RWPE2 (cell line): ENCODE results near the gene MLXIPL.

Source experiments
- ATAC-seq: fragments of 200-7000 bp; cut with Tn5 transposase; 3 replicates; pipeline ENCODE4 v1.9.1; 2021; ENCODE audit warnings: low read depth
- DNase-seq: peaks from one replicate; pipeline ENCODE4 v3.0.0-alpha.2; 2020; ENCODE audit warnings: low spot score
- H3K27ac ChIP-seq: fragments of 450-650 bp; 2 replicates; pipeline ENCODE4 v1.5.1; 2017; ENCODE audit warnings: mild to moderate bottlenecking; ENCODE audit not compliant: poor library complexity, severe bottlenecking
- H3K27me3 ChIP-seq: fragments of 250-450 bp; sonication (Bioruptor Pico); 2 replicates; pipeline ENCODE4 v1.5.1; 2021; ENCODE audit warnings: mild to moderate bottlenecking, moderate library complexity; ENCODE audit not compliant: insufficient read depth, poor library complexity, severe bottlenecking
- H3K36me3 ChIP-seq: fragments of 250-450 bp; sonication (Bioruptor Pico); 2 replicates; pipeline ENCODE4 v1.5.1; 2020; ENCODE audit warnings: low read depth, mild to moderate bottlenecking, moderate library complexity
- H3K4me1 ChIP-seq: fragments of 250-450 bp; sonication (Bioruptor Pico); 2 replicates; pipeline ENCODE4 v1.5.1; 2021; ENCODE audit warnings: mild to moderate bottlenecking, moderate library complexity; ENCODE audit not compliant: insufficient read depth, poor library complexity, severe bottlenecking
- H3K4me3 ChIP-seq: fragments of 250-450 bp; sonication (Bioruptor Pico); 2 replicates; pipeline ENCODE4 v1.5.1; 2021; ENCODE audit warnings: mild to moderate bottlenecking, moderate library complexity; ENCODE audit not compliant: severe bottlenecking
- H3K9me3 ChIP-seq: fragments of 250-450 bp; sonication (Bioruptor Pico); 2 replicates; pipeline ENCODE4 v1.5.1; 2021; ENCODE audit warnings: mild to moderate bottlenecking, moderate library complexity; ENCODE audit not compliant: severe bottlenecking
- CTCF ChIP-seq: fragments of 450-650 bp; IDR thresholded peaks from one replicate; pipeline ENCODE4 v1.5.1; 2017; ENCODE audit warnings: mild to moderate bottlenecking, moderate library complexity; ENCODE audit not compliant: poor library complexity, severe bottlenecking

The MLXIPL gene

DNA sequence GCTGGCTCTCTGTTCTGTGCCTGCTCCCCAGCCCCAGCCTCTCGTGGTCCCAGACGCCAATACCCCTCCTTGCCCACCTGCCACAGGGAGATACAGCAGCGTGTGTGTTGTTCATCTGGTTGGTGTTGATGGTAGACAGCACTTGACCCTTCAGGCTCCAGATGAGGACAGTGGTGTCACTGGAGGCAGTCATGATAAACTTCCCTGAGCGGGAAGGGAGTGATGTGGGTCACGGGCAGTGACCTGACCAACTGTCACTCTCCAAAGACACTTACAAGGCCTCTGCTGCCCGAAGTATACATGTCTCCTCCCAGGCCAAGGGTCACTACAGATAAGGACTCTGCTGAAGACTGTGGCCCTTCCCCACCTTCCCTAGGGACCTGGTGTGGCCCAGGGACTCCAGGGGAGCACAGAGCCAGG lies 51.5 kb downstream of the MLXIPL start:
- Histone ChIP-seq H3K4me1 (no peaks in the 10 kb centered on the region), H3K27me3 (no peaks in the 10 kb centered on the region), H3K4me3 (no peak overlapping the region), H3K27ac (no peak overlapping the region), H3K9me3 (no peaks in the 10 kb centered on the region), H3K36me3 (peaks cover 61% of the 10 kb centered on the region)
- ATAC-seq, result no peak
- DNase-seq, result no peak
- TF ChIP-seq CTCF, result no peak

DNA sequence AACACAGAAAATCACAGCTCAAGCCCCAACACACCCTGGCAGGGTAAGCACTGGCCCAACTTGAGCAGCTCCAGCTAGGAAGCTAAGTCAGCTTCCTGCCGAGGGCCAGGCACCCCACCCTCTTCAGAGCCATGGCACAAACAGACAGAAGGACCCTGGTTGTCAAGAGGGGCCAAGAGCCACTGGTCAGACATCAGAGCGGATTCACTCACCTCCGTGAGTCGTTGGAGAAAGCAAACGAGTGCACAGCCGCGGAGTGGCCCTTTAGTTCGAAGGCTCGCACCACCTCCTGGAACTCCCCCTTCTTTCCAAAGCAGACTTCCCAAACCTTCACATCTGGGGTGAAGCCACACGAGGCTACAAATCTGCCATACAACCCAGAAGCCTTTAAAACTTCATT lies 53.3 kb downstream of the MLXIPL start:
- no peak for DNase-seq

GRCh38 chr7:73570521-73570920 lies 53.8 kb downstream of the MLXIPL start:
- DNase-seq, result no peak
- no peak for TF ChIP-seq CTCF
- Histone ChIP-seq H3K4me3 (no peak overlapping the region), H3K4me1 (no peaks in the 10 kb centered on the region), H3K27ac (no peak overlapping the region), H3K27me3 (no peaks in the 10 kb centered on the region), H3K9me3 (no peaks in the 10 kb centered on the region), H3K36me3 (peaks cover 51% of the 10 kb centered on the region)
- no peak for ATAC-seq

More for the DNA sequence above, 53.3 kb downstream of the MLXIPL start:
- peaks cover 56% of the 10 kb centered on the region for H3K36me3 ChIP-seq
- no peaks in the 10 kb centered on the region for H3K4me1 ChIP-seq
- H3K4me3 ChIP-seq, result no peak overlapping the region
- ATAC-seq, result no peak
- H3K27ac ChIP-seq, result no peak overlapping the region
- H3K27me3 ChIP-seq, result no peaks in the 10 kb centered on the region
- TF ChIP-seq CTCF, result no peak
- H3K9me3 ChIP-seq, result no peaks in the 10 kb centered on the region

DNA sequence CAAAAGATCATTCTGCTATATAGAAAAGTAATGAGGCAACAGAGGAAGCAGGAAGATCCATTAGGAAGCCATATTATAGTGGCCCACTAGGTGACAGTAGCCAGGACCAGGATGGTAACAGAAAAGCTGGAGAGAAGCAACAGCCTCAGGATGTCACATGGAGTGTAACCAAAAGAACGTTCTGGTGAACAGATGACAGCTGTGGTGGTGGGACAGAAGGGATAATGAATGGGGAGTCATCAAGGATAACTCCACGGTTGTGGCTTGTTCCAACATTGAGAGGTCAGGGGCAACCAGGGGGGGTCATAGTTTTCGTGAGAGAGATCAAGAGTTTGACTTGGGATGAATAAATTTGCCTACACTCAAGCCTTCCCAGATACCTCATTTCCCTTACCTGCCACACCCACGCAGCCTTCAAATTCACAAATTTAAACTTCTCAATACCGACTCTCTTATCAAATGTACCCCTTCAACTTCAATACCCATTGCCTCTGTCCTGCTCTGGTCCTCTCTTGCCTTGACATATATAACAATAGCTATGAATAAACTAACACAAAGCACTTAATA lies 55.2 kb downstream of the MLXIPL start:
- Histone ChIP-seq H3K27ac (no peak overlapping the region), H3K4me1 (no peaks in the 10 kb centered on the region), H3K36me3 (peaks cover 45% of the 10 kb centered on the region), H3K9me3 (no peaks in the 10 kb centered on the region), H3K27me3 (no peaks in the 10 kb centered on the region), H3K4me3 (no peak overlapping the region)
- ATAC-seq, result no peak
- no peak for TF ChIP-seq CTCF
- DNase-seq, result no peak

DNA sequence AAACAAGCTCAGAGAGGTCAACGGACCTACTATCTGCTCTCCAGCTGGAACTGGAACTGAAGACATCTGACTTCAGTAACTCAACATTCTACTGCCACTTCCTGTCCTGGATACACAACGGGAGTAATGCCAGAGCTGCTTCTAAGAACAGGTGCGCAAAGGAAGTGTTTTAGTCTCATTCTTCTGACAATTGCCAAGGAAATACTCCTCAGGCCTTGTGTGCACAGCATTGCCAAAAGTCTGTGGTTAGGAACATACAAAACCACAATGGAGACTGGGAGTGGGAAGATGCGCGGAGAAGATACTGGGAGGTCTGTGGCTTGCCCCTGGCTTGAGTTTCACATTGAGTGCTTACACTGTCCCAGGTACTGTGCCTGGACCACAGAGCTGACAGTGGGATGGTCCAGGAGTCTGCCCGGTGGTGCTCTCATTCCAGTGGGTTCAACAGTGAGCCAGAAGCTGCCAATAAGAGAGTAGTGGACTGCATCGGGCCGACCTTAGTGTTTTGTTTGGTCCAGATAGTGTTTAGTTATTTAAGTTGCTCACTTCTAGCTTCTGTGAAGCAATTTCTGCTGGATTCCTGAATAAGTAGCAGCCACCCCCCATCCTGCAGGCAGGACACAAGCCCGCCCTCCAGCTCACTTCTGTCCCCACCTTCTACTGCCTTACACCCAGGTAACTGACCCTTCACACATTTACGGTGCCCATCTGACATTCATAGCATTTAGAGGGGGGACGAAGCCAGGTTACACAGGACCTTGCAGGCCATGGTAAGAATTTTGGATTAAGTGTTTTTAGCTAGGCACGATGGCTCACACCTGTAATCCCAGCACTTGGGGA lies 56.3 kb downstream of the MLXIPL start:
- Histone ChIP-seq H3K36me3 (peaks cover 34% of the 10 kb centered on the region), H3K27ac (no peak overlapping the region), H3K4me1 (no peaks in the 10 kb centered on the region), H3K4me3 (no peak overlapping the region), H3K9me3 (no peaks in the 10 kb centered on the region), H3K27me3 (no peaks in the 10 kb centered on the region)
- no peak for TF ChIP-seq CTCF
- ATAC-seq, result no peak; the same call in 2 of the 3 replicates
- no peak for DNase-seq
